ENCODE measurements around the gene EIF3M. TPM values are rescaled to one million over a fixed set of nuclear protein-coding genes. Genes with fewer than 3 reads are reported as not detected.

The EIF3M gene
- polyA plus RNA-seq, 1 of the 3 experiments (the other 2 are of a cell fraction): 359 TPM

- Histone ChIP-seq H3K4me3 (ENCODE audit: low read depth in 2 of 2, low read length in 1 of 2) (no peak overlapping the region), H2AFZ (ENCODE audit: low read depth) (no peak overlapping the region), H4K20me1 (ENCODE audit: insufficient read depth) (no peaks in the 10 kb centered on the region), H3K4me2 (no peak overlapping the region), H3K9me2 (no peaks in the 10 kb centered on the region), H3K4me1 (ENCODE audit: control insufficient read depth in 1 of 2, insufficient read depth in 2 of 2, low read depth in 1 of 2, low read length in 1 of 2) (no peaks in the 10 kb centered on the region; a peak in 1 of 4 replicates), H3K79me2 (ENCODE audit: insufficient read depth) (no peaks in the 10 kb centered on the region), H3K9me3 (no peaks in the 10 kb centered on the region), H3K27me3 (ENCODE audit: insufficient read depth) (no peaks in the 10 kb centered on the region), H3K36me3 (replicated peaks in 1 of 2; ENCODE audit: control insufficient read depth in 1 of 2, insufficient read depth in 2 of 2, low read length in 1 of 2) (peaks cover 0 to 9% of the 10 kb centered on the region in 2 experiments), H3K27ac (ENCODE audit: low read depth in 2 of 2, low read length in 1 of 2) (no peak overlapping the region), H3F3A (replicated peaks; ENCODE audit: insufficient read depth) (peaks cover 4% of the 10 kb centered on the region), H3K9ac (no peak overlapping the region)
- peak; percentile 36 for TF ChIP-seq CTCF (IDR thresholded peaks at IDR 0.05)
- no peak for TF ChIP-seq EP300 (IDR thresholded peaks at IDR 0.05; ENCODE audit: borderline replicate concordance in 1 of 2, low read depth in 1 of 2, low read length in 1 of 2)
- TF ChIP-seq SMC3 (IDR thresholded peaks at IDR 0.05; ENCODE audit: low read depth, low read length): 0 out of 2 replicates have a peak, but pooled peaks have one; percentile 8
- TF ChIP-seq RAD21 (IDR thresholded peaks at IDR 0.05; ENCODE audit: low read length): peak; percentile 41; the same call in 1 of the 2 replicates
- DNase-seq: no peak
- POLR2A ChIA-PET: no interaction called here
- CTCF ChIA-PET: interaction anchor here (0.7 kb wide), 1 partner anchor 296 kb away, joined by 4 read pairs; no protein-coding TSS in a partner anchor
Measured at GRCh38 chr11:32615422-32615821, 31.8 kb downstream of the EIF3M start.

GRCh38 chr11:32616903-32617302 lies 33.3 kb downstream of the EIF3M start:
- WGBS (ENCODE audit: low lambda C conversion rate): 71% methylated on average over 4 of the region's 4 CpGs

More at GRCh38 chr11:32616903-32617302, 33.3 kb downstream of the EIF3M start:
- Histone ChIP-seq H3K27ac (ENCODE audit: low read depth in 2 of 2, low read length in 1 of 2) (no peak overlapping the region), H4K20me1 (ENCODE audit: insufficient read depth) (no peaks in the 10 kb centered on the region), H3K4me1 (ENCODE audit: control insufficient read depth in 1 of 2, insufficient read depth in 2 of 2, low read depth in 1 of 2, low read length in 1 of 2) (no peaks in the 10 kb centered on the region; a peak in 1 of 4 replicates), H3K4me2 (no peak overlapping the region), H3K79me2 (ENCODE audit: insufficient read depth) (no peaks in the 10 kb centered on the region), H3K4me3 (ENCODE audit: low read depth in 2 of 2, low read length in 1 of 2) (no peak overlapping the region), H3K9me2 (no peaks in the 10 kb centered on the region), H3F3A (replicated peaks; ENCODE audit: insufficient read depth) (peaks cover 3% of the 10 kb centered on the region), H3K27me3 (ENCODE audit: insufficient read depth) (no peaks in the 10 kb centered on the region), H2AFZ (ENCODE audit: low read depth) (no peak overlapping the region), H3K36me3 (replicated peaks in 1 of 2; ENCODE audit: control insufficient read depth in 1 of 2, insufficient read depth in 2 of 2, low read length in 1 of 2) (peaks cover 0 to 9% of the 10 kb centered on the region in 2 experiments), H3K9ac (no peak overlapping the region), H3K9me3 (no peaks in the 10 kb centered on the region)
- no peak for DNase-seq
- POLR2A ChIA-PET: no interaction called here
- no peak for TF ChIP-seq FOXJ3 (CRISPR knock-in tag; IDR thresholded peaks at IDR 0.05)
- no peak for TF ChIP-seq TEAD4 (IDR thresholded peaks at IDR 0.05; ENCODE audit: borderline replicate concordance, insufficient read depth)
- TF ChIP-seq FOXM1 (IDR thresholded peaks at IDR 0.05; ENCODE audit: low read depth): no peak
- TF ChIP-seq REST (IDR thresholded peaks at IDR 0.05; ENCODE audit: low read depth, low read length): no peak
- TF ChIP-seq NFIC (IDR thresholded peaks at IDR 0.05; ENCODE audit: borderline replicate concordance): no peak
- TF ChIP-seq POLR2AphosphoS5 (IDR thresholded peaks at IDR 0.05; ENCODE audit: low read depth, low read length): no peak
- TF ChIP-seq GATA2 (CRISPR knock-in tag; IDR thresholded peaks at IDR 0.05): no peak
- TF ChIP-seq, protein P1, sequence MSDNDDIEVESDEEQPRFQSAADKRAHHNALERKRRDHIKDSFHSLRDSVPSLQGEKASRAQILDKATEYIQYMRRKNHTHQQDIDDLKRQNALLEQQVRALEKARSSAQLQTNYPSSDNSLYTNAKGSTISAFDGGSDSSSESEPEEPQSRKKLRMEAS (IDR thresholded peaks at IDR 0.05; ENCODE audit: low read depth): no peak
- TF ChIP-seq GABPA (IDR thresholded peaks at IDR 0.05; ENCODE audit: low read depth): no peak
- TF ChIP-seq PBX3 (IDR thresholded peaks at IDR 0.05): no peak
- no peak for TF ChIP-seq RFX5 (IDR thresholded peaks at IDR 0.05; ENCODE audit: low read length)
- no peak for TF ChIP-seq JUND (IDR thresholded peaks at IDR 0.05)
- no peak for TF ChIP-seq MEF2A (IDR thresholded peaks at IDR 0.05; ENCODE audit: borderline replicate concordance, low read depth)
- no peak for TF ChIP-seq YY1 (IDR thresholded peaks at IDR 0.05; ENCODE audit: low read depth)
- CTCF ChIA-PET: no interaction called here

Measured in SK-N-SH (cell line).